ENCODE measurements around the gene TFAP2C.

Gene TFAP2C

DNA sequence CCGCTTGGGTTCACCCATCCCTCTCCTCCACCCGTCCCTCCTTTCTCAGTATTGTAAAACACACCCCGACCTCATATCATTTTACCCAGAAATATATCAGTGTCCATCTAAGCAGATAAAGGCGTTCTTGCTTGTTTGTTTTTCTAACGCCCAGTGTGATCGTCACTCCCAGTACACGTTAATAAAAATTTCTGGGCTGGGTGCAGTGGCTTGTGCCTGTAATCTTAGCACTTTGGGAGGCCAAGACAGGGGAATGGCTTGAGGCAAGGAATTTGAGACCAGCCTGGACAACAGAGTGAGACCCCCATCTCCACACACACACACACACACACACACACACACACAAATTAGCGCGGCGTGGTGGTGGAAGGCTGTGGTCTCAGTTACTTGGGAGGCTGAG lies 24.4 kb upstream of the TFAP2C start:
- DNase-seq (ENCODE audit: low read depth), result no peak
- TF ChIP-seq, protein P1, sequence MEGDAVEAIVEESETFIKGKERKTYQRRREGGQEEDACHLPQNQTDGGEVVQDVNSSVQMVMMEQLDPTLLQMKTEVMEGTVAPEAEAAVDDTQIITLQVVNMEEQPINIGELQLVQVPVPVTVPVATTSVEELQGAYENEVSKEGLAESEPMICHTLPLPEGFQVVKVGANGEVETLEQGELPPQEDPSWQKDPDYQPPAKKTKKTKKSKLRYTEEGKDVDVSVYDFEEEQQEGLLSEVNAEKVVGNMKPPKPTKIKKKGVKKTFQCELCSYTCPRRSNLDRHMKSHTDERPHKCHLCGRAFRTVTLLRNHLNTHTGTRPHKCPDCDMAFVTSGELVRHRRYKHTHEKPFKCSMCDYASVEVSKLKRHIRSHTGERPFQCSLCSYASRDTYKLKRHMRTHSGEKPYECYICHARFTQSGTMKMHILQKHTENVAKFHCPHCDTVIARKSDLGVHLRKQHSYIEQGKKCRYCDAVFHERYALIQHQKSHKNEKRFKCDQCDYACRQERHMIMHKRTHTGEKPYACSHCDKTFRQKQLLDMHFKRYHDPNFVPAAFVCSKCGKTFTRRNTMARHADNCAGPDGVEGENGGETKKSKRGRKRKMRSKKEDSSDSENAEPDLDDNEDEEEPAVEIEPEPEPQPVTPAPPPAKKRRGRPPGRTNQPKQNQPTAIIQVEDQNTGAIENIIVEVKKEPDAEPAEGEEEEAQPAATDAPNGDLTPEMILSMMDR (IDR thresholded peaks at IDR 0.05; ENCODE audit: low read length, missing control alignments), result no peak
- H3K4me3 ChIP-seq (replicated peaks; ENCODE audit: low read depth, low read length), result no peak overlapping the region

DNA sequence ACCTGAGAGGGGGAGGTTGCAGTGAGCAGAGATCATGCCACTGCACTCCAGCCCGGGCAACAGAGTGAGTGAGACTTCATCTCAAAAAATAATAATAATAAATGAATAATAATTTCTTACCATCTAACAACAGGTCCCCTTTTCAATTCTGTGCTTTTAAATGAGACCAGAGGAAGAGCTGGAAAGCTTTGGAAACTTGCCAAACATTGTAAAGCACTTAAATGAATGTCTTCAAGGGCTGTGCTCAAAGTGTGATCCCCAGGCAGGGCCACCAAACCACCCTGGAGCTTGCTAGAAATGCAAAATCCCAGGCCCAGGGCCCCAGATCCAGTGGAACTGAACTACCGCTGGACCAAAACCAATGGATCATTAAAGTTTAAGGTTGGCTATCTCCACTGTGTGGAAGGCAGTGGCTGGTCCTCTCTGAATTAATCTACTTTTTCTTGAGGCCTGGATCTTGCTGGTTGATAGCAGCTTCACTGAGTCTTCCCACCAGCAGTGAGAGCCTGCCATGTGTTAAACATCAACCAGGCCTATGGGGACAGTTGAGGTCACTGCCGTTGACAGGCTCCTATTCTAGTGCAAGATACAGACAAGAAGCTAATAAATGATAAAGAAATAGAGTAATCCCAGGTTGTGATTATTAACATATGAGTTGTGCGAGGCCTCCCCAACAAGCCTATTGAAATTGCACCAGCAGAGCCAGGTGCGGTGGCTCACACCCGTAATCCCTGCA lies 23.7 kb upstream of the TFAP2C start:
- H3K4me3 ChIP-seq (replicated peaks; ENCODE audit: low read depth, low read length), result no peak overlapping the region
- TF ChIP-seq, protein P1 (IDR thresholded peaks at IDR 0.05; ENCODE audit: low read length, missing control alignments), result no peak
- DNase-seq (ENCODE audit: low read depth), result no peak

DNA sequence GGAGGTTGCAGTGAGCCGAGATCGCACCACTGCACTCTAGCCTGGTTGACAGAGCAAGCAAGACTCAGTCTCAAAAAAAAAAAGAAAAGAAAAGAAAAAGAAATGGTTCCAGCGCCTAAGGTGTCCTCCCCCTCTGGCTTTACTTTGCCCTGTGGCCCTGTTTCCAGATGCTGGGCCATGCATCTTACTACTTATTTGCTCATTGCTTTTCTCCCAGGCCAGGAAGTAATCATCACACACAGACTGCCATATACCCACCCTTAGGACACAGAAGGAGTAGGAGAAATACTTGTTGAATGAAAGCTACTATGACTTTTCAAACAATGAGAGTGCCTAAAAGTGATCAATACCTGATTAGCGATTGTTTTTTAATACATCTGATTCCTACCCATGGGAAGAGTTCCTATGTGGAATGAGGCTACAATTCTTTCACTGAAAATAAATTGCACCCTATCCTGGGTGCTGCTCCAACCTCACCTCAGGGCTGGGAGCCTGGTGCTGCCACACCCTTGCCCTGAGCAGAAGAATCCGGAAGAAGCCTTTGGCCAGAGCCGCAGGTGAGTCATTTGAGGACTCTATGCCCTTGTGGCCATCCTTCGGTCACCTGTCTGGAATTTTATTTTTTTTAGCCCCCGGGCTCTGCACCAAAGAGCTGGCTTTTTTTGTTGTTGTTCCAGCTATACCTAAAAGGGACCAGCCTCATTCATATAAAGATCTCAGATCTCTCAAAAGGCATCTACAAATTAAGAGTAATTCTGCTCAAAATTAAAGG lies 22.7 kb upstream of the TFAP2C start:
- no peak for DNase-seq (ENCODE audit: low read depth)
- TF ChIP-seq, protein P1 (IDR thresholded peaks at IDR 0.05; ENCODE audit: low read length, missing control alignments), result no peak
- H3K4me3 ChIP-seq (replicated peaks; ENCODE audit: low read depth, low read length), result no peak overlapping the region

DNA sequence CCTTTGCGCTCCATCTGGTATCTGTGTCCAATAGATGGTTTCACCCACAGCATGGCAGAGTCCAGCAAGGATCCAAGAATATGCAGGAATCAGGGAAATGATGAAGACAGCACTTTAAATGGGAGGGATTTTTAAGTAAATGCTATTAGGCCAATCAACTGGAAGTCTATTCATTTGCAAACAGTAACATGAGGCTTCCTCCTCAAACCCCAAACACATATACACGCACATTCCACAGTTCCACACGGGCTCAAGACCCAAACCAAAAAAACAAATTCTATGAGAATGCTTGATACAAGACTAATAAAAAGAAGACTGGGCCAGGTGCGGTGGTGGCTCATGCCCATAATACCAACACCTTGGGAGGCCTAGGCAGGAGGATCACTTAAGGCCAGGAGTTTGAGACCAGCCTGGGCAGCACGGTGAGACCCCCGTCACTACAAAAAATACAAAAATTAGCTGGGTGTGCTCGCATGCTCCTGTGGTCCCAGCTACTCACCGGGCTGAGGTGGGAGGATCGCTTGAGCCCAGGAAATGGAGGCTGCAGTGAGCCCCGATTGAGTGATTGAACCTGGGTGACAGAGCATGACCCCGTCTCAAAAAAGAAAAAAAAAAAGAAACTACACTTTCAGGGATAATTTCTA lies 21.9 kb upstream of the TFAP2C start:
- H3K4me3 ChIP-seq (replicated peaks; ENCODE audit: low read depth, low read length), result no peak overlapping the region

GRCh38 chr20:56608376-56608775 lies 20.7 kb upstream of the TFAP2C start:
- TF ChIP-seq, protein P1 (IDR thresholded peaks at IDR 0.05; ENCODE audit: low read length, missing control alignments), result no peak
- no peak overlapping the region for H3K4me3 ChIP-seq (replicated peaks; ENCODE audit: low read depth, low read length)
- DNase-seq (ENCODE audit: low read depth), result no peak

More for the DNA sequence above, 21.9 kb upstream of the TFAP2C start:
- TF ChIP-seq, protein P1 (IDR thresholded peaks at IDR 0.05; ENCODE audit: low read length, missing control alignments), result no peak
- DNase-seq (ENCODE audit: low read depth), result no peak

DNA sequence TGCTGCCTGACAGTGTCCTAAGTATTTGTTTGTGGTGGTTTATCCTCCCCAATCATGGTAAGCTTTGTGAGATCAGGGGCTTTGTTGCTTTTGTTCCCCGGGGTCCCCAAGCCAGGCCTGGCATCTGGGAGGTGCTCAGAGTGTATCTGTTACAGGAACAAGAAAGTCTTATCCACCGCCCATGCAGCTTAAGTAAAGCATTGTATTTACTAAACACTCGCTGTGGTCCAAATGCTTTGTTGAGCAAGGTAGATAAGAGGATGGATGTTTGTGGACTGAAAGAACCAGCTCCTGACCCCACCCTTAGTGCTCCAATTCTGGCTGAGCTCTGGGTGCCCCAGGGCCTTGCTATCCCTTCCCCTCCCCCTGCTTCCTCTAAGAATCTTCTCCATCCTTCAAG lies 19.8 kb upstream of the TFAP2C start:
- no peak overlapping the region for H3K4me3 ChIP-seq (replicated peaks; ENCODE audit: low read depth, low read length)
- DNase-seq (ENCODE audit: low read depth), result no peak
- TF ChIP-seq, protein P1 (IDR thresholded peaks at IDR 0.05; ENCODE audit: low read length, missing control alignments), result no peak
